Activated CD4-positive, alpha-beta T cell treated with anti-CD3 and anti-CD28 coated beads, Interleukin-2, amount 50 U/mL, for 24 hours (primary cell): ENCODE measurements around the gene BCKDHA.

ENCODE experiments used
- DNase-seq, 2 donors: peaks; one replicate each; pipeline ENCODE4 v3.0.0-alpha.2; 2020; ENCODE audit warnings: low read depth in 1 of 2, low spot score in 1 of 2

BCKDHA gene

DNA sequence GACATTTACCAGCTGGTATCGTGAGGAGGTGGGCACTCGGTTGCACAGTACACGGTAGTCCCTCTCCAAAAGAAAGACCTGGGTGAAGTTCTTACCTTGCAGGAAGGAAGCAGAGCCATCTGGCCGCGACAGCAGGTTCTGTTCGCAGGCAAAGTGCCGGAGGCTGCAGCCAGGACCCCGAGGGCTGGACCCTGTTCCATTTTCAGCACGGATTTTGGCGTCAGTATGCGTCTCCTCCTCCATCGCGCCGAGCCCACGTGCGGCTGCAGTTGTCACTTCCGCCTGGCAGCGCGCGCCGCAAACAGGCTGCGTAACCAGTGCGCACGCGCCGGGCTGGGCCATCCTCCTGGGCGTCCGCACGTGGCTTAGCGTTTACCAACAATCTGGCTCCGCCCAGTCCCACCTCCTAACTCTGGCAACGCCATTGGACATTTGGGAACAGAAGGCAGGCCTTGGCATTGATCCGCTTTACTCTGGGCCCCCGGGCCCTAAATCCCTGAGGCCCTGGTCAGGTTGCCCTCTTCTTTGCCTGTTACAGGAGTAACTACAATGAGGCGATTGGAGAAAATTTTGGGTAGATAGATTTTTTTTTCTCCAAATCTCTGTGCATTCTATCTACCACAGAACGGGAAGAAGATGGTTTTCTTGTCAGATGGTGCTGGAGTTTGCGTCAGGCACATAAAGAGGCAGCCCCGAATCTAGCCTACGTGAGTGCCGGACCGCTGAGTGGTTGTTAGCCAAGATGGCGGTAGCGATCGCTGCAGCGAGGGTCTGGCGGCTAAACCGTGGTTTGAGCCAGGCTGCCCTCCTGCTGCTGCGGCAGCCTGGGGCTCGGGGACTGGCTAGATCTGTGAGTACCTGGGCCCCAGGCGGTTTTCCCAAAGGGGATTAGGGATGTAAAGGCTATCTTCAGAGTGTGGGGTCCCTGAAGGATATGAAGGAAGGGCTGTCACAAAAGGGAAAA, at the start of gene BCKDHA, which contains the start of gene EXOSC5:
TSS of gene BCKDHA (plus strand) at position 733 of the 964 bp plus-strand sequence. CDS start at position 743, 10 bp downstream.
TSS of gene EXOSC5 (minus strand) at position 274 of the 964 bp plus-strand sequence. CDS start at position 243, 31 bp downstream.
- DNase-seq = peak; percentile 95 to 99

DNA sequence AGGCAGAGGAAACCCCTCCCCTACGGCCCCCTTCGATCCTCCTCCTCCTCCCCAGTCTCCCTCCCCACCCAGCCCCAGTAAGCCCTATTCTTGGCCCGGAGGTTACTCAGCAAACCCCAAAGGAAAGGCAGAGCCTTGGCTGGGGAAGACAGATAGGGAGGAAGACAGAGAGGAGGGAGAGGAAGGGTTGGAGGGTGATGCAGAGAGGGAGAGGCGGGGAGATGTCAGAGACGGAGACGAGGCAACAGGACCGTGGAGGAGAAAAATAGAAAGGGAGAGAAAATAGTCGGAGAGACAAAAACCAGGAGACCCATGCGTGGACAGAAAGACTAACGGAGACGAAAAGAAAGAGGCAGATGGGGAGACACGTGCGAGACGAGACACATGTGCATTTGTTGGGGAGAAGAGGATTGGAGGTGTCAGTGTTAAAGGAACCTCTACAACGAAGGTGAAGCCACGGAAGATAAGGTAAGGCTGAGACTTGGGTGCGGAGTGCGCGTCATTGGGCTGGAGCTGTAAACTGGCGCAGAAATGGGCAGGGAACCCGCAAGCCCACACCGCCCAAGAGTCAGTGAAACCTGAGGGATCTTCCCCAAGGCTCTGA, 46.8 kb upstream of the BCKDHA start:
- DNase-seq = no peak

GRCh38 chr19:41351339-41352245, 46.0 kb upstream of the BCKDHA start:
- DNase-seq = peak; percentile 64 to 81

GRCh38 chr19:41352279-41352608, 45.4 kb upstream of the BCKDHA start:
- no peak for DNase-seq

- DNase-seq = peak; percentile 60 to 68
These were observed 44.8 kb upstream of the BCKDHA start for GRCh38 chr19:41352609-41353465.

DNA sequence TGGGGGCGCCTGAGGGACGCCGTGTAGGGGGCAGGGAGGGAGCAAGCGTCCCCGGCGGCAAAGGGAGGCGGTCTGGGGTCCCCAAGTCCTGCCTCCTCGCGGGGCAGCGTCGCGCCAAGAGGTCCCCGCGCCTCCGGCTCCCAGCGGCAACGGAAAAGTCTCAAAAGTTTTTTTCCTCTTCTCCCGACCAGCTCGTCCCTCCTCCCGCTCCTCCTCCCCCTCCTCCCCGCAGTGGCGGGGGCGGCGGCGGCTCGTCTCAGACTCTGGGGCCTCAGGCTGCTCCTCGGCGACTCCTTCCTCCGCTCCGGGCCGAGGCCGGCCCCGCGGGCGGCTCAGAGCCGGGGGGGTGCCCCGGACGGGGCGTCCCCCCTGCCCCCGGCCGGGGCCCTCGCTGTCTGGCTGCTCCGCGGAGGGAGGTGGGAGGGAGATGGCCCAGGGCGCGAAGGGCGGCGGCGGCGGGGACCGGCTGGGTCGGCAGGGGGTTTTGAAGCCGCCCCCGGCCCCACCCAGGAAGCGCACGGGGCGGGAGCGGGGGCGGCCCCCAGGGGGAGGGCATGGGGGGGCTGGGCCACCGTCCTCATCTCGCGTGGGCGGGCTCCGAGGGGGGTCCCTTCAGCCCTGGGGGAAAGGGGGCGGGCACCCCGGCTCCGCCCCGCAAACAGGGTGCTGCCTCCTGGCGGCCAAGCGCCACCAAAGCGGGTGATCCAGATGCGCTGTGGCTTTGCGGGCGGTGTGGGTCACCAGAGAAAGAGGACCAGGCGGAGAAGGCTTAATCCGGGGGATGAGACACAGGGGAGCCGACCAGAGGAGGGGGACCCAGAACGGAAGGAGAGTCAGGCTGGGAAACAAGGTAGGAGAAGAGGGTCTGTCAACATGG, 43.9 kb upstream of the BCKDHA start, which contains the start of gene TGFB1:
TSS of gene TGFB1 (minus strand) at position 457 of the 877 bp plus-strand sequence. CDS start 878 bp downstream, outside the sequence.
- DNase-seq = peak; percentile 80 to 83

DNA sequence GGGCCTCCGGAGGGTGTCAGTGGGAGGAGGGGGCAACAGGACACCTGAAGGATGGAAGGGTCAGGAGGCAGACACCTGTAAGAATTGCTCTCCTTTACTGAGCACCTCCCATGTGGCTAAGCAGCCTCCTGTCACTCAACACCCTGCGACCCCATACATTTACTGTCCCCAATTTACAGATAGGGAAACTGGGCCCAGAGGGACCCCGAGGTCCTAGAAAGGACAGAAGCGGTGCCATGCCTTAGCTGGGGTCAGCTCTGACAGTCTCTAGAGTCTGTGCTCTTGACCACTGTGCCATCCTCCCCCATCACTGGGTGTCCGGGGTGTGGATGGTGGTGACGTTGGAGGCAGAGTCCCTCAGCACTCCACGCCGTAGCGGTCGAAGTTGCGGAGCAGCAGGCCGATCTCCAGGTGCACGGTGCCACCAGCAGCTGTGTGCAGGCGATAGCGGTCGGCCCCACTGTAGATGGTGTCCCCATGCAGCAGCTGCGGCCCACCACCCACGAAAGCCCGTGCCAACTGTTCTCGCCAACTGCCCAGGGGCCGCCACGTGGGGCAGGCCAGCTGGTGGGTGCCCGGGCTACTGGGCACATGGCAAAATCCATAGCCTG, 43.2 kb upstream of the BCKDHA start:
- DNase-seq = no peak

DNA sequence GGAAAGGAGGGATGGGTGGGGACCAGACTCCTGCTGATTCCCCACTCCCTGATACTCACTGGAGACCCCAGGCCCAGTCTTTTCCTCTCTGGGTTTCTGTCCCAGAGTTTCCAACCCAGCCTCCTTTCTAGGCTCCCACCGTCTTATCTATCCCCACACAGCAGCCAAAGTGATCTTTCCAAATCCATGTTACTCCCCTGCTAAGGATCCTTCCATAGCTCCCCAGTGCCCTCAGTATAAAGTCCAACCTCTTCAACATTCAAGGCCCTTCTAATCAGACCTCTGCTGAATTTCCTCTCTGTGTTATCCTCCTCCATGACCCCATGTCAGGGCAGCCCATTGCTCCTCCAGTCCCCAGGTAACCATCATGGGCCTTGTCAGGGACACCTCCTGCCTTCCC, 42.6 kb upstream of the BCKDHA start:
- no peak for DNase-seq

GRCh38 chr19:41355802-41356201, 41.8 kb upstream of the BCKDHA start:
- DNase-seq = no peak

DNA sequence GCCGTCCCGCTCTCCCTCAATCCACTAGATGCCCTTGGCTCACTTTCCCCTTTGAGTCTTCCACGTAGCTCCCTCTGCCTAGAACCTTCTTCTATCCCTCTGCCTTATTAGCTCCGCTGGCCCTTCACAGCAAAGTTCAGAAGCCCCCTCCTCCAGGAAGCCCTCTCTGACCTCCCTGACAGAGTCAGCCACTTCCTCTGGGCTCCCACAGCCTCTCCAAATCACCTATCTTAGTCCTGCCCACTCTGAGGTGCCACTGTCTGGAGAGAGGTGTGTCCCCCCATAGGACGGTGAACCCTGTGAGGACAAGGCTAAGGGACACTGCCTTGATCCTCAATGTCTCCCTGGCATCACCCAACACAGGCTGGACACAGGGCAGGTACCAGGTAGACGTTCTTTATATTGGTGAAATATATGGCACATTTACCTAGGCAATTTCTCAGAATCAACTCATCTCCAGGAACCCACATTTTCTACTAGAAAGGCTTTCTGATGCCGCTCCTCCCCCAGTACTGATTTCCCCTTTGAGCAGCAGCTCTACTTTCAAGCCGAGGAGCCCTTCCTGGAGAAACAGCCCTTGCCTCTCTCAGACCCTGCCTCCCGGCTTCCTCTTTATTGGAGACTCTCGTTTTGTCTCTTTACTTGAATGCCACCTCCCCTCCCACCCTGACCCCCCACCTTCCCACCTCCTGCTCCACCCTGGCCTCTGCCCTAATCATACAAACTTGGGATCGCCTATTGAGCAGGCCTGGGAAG, 40.5 kb upstream of the BCKDHA start:
- DNase-seq = no peak

- no peak for DNase-seq
These were observed 39.9 kb upstream of the BCKDHA start for GRCh38 chr19:41357746-41358145.

DNA sequence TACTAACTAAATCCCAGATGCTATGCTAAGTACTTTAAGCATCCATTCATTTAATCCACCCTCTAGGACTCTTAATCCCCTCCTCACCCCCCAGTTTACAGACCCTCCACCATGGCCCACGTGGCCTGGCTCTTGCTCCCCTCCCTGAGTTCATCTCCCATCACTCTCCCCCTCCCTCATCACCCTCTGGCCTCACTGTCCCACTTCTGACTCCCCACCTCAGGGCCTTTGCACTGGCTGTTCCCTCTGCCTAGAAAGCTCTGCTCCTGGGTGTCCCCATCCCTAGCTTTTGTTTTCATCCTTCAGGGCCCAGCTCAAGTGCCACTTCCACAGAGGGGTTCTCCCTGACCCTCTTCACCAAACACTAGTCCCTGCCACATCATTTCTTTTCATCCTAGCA, 37.9 kb upstream of the BCKDHA start:
- no peak for DNase-seq

- no peak for DNase-seq
These were observed 35.3 kb upstream of the BCKDHA start for GRCh38 chr19:41362143-41362847.

DNA sequence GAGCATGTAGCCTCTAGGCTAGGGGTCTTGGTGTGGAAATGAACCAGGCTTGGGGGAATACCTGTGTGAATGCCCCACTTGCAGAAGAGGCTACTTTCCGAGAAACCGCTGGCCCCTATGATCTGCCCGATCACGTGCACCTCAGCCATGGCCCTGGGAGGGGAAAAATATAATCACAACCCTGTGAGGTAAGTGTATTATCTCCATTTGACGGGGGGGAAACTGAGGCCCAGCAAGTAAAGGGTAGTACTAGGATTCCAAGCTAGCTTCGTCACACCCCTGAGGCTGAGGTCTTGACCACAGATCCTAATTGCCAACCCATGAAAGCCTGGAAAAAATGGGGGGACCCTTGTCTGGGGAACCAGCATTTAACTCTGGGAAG, 34.3 kb upstream of the BCKDHA start:
- no peak for DNase-seq

DNA sequence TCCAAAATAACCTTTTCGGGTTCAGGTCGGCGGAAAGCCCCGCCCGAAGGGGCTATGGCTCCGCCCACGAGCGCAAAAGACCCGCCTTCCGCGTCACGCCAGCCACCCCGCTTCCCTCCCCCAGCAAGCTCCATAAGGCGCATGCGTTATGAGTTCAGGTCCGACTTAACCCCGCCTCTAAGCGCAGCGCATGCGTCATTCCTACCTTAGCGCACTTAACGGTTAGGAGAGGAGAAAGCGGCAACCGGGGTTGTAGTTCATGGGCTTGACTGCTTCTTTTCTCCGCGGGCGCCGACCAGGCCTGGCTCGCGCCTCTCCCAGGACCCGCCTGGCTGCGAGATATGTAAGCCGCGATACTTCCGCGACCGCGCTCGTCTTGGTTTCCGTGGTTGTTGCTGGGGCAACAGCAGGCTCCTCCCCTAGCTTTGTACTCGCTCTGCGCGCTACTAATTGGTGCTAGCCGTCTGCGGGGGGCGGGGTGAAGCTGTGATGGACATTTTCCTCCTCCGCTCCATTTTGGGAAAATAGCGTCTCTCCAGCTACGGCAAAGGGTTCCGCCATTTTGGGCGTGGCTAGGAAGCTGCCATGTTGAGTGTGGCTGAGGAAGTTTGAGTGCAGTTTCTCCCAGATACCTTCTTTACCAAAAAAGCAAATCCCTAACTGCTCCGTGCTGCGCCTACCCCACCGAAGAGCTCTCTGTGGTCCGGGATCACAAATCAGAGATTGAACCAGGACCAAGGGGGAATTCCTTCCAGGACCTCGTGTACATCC, 33.7 kb upstream of the BCKDHA start, which contains the start of gene B9D2:
TSS of gene B9D2 (minus strand) at position 397 of the 771 bp plus-strand sequence. CDS start 630 bp downstream, outside the sequence.
- peak; percentile 92 to 98 for DNase-seq

DNA sequence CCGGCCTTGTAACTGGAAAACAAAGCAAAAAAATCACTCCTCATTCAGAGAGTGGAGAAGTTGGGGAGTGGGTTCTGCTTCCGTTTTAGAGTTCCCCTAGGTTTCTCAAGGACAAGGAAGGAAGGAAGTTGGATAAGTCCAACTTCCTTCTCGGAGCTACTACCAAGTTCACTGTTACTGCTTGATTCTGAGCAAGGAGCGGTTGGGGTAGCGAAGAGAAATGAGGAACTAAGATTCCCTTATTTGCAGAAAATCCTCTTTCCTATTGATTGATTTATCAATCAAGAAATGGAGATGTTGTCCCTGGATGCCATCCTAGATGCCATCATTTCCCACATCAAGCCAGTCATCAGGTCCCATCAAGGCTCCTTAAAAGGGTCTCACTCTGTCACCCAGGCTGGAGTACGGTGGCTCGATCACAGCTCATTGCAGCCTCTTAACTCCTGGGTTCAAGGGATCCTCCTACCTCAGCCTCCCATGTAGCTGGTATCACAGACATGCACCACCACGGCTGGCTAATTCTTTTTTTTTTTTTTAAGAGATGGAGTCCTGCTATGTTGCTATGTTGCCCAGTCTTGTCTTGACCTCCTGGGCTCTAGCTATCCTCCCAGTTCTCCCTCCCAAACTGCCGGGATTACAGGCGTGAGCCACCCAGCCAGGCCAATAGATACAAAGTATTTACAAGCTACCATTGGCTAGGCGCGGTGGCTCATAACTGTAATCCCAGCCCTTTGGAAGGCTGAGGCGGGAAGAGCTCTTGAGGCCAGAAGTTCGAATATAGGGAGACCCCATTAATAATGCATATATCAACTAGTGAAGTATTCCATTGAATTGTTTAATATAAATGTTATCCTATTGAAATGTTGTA, 32.9 kb upstream of the BCKDHA start:
- DNase-seq = no peak
